ENCODE data around the gene CEACAM3.

Gene CEACAM3

DNA sequence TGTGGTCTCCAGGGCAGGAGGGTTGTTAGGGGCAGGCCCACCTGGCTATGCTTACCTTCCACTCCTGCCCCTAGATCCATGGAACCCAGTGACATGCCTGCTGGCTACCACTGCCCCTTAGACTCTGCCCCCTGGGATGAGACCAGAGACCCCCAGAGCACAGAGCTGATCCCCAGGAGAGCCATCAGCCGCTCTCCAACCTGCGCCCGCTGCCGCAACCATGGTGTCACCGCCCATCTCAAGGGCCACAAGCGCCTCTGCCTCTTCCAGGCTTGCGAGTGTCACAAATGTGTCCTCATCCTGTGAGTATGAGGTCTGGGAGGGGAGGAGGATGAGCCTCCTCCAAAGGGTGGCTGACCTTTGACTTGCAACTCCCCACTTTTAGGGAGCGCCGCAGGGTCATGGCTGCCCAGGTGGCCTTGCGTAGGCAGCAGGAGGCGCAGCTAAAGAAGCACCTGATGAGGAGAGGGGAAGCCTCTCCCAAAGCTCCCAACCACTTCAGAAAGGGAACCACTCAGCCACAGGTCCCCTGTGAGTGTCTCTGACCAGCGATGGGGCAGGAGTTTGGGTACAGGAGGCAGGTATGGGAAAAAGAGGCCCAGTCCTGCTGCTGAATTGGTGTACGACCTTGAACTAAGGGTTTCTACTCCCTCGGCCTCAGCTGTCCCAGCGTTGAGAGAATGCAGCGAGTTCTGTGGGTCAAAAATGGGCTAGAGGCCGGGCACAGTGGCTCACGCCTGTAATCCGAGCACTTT is 51.1 kb downstream of the CEACAM3 start:
- no peak for DNase-seq

DNA sequence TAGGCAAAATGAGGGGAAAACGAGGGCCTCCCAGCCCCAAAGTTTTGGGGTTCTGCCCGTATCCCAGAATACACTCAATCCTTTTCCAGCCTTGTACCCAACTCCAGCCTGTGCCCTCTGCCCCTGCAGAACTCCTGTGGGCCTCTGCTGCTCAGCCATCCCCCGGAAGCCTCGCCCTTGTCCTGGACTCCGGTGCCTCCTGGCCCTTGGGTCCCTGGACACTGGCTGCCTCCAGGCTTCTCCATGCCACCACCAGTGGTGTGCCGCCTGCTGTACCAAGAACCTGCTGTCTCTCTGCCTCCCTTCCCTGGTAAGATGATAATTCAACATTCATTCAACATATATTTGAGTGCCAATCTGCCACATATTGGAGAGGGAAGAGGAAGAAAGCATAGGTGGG is 52.3 kb downstream of the CEACAM3 start:
- no peak for DNase-seq

DNA sequence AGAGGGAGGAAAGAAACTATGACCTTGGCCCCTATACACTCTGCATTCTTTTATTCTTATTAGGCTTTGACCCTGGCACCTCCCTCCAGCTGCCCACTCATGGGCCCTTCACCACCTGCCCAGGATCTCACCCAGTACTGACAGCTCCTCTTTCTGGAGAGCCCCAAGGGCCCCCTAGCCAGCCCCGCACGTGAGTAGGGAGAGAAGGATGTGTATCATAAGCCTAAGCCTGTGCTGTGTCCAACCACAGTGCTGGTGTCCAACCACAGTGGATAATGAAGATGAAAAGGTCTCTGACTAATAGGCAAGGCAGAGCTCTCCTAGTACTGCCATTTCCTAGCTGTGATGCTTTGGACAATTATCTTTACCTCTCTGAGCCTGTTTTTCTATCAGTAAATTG is 52.7 kb downstream of the CEACAM3 start:
- no peak for DNase-seq

DNA sequence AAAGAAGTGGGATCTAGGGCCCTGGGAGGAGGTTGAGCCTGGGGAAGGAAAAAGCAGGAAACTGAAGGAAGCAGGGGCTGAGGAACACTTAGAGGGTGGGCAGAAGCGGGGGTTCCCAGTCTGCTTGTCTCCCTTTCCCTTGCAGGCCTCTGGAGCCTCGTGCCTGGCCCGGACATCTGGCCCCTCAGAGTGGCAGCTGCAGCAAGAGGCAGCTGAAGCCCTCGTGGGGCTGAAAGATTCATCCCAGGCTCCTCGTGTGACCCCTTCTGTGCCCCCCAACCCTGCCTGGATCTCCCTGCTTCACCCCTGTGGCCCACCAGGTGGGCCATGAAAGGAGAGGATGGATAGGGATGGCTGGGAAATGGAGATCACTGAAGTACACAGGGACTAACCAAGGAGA is 54.0 kb downstream of the CEACAM3 start:
- no peak for DNase-seq

DNA sequence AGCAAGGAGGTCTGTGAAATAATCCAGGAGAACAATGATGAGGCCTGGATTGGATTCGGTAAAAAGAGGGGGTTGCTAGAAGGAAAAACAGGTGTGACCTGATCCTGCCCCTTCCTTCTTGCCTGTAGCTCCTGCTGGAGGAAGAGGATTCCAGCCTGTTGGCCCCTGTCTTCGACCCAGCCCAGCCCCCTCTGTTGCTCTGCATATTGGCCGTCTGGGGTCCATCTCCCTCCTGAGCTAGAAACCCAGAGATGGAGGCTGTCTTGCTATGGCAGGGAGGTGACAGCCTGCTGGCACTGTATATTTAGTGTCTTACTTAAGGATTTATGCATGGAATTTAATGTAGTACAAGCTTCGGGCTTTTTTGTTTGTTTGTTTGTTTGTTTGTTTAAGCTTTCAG is 55.1 kb downstream of the CEACAM3 start:
- DNase-seq: no peak

DNA sequence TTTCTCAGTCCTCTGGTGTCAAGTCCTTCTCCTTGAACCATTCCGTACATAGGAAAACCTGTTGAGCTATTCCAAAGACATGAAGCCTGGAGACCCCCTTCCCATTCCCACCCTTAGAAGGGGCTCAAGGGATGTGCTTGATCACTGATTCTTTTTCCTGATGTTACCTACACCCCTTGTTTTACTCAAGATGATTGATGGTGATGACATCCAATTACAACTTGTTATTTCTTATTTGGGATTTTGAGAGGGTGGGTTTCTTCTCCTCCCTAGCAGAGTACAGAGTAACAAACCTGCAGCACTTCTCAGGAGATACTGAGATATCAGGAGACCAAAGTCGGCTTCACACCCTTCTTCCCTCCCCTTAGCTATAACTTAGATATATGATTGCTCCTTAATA is 57.0 kb downstream of the CEACAM3 start:
- DNase-seq: no peak

DNA sequence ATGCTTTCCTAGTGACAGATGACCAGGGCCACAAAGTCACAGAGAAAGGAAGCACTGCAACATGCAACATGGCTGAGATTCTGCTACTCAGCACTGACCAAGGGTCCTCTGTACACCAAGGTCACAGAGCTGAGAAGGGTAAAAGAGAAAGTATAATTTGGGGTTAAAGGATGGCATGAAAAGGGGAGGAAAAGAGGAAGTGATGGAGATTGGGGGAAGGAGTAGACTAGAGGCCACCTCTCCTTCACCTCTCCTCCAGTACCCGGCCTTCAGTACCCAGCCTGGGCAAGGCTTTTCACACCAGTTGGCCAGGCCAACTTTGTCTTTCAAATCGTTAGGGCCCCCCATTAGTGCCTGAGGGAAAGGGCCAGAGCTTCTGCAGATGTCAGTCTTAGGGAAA is 57.4 kb downstream of the CEACAM3 start:
- no peak for DNase-seq

DNA sequence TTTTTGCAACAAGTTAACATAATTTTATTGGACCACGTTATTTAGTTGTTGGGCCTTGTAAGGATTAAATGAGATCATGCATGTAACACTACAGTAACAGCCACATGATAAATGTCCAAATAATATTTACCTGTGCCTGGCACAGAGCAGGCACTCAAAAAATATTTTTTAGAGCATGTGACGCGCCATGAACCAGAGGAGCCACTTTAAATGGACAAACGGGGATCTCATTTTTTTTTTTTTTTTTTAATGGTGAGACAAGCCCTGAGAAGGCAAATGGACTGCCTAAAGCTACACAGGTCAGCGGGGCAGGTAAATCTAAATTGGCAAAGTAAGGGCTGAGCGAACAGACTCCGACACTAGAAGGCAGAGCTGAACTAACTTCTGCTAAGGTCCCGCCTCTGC is 62.8 kb downstream of the CEACAM3 start:
- DNase-seq: no peak

DNA sequence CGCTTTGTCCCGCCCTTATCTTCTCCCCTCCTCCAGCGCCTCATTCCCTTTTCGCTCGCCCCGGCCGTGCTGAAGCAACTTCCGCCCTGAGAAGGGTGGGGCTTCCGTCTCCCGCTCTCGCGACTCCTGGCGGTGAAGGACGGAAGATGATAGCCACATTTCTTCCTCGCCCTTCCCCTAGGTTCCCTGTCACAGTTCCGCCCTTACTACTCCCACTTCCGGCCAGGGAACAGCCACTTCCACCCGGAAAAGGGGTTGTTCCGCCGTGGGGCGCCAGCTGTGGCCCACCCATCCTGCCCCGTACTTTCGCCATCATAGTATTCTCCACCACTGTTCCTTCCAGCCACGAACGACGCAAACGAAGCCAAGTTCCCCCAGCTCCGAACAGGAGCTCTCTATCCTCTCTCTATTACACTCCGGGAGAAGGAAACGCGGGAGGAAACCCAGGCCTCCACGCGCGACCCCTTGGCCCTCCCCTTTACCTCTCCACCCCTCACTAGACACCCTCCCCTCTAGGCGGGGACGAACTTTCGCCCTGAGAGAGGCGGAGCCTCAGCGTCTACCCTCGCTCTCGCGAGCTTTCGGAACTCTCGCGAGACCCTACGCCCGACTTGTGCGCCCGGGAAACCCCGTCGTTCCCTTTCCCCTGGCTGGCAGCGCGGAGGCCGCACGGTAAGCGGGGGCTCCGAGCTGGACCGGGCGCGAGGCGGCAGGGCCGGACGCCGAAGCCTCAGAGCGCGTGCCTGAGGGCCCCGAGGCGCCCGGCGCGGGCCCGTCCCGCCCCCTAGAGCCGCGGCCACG is 63.4 kb downstream of the CEACAM3 start, which contains the start of gene RPS19:
RPS19 (plus strand) TSS at position 638 of the 801 bp plus-strand sequence. CDS start 520 bp downstream, outside the sequence.
- peak; percentile 97 for DNase-seq

DNA sequence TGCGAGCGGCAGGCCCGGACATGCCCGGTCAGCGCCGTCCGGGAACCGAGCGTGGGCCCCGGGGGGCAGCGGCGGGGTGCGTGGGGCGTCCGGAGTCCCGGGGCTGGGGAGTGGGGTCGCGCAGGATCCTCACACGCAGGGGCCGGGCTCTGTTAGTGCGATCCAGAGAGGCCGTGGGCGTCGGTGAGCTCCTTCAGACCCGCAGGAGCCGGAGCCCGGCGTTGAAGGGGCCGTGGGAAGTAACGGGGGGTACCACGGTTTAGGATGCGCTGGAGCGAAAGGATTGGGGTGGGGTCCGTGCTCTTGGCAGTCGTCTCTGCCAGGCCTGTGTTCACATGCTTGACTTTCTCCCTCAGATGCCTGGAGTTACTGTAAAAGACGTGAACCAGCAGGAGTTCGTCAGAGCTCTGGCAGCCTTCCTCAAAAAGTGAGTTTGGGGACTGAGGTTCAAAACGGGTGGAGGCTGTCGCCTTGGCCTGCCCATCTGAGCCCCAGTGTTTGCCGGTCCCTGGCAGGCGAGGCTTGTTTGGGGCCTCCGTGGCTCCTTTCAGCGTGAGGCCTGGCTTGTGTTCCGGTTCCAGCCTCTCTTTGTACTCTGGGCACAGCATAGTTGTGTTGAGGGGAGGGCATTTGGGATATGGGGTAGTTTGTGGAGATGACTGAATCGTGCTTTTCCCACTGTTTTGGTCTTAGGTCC is 64.2 kb downstream of the CEACAM3 start:
- DNase-seq: peak; percentile 48

Data from stimulated activated naive CD4-positive, alpha-beta T cell treated with Interleukin-2 at 50 U/mL for 16 hours (primary cell).